ENCODE data around the gene PRSS33.

PRSS33 gene

GRCh38 chr16:2820836-2821486, 33.6 kb upstream of the PRSS33 start:
- H3K4me1 ChIP-seq (ENCODE audit: control insufficient read depth in 2 of 2, insufficient read depth in 2 of 2, low read length in 2 of 2) = peaks cover 0 to 2% of the 10 kb centered on the region in 2 donors
- no peaks in the 10 kb centered on the region for H3K27me3 ChIP-seq (ENCODE audit: control insufficient read depth in 2 of 2, insufficient read depth in 2 of 2, low read length in 2 of 2)
- no peak overlapping the region for H3K9ac ChIP-seq (ENCODE audit: low read depth in 1 of 2, low read length in 2 of 2)
- no peak overlapping the region for H3K27ac ChIP-seq (ENCODE audit: low read depth in 2 of 2, low read length in 2 of 2)
- no peak overlapping the region for H3K4me3 ChIP-seq (ENCODE audit: low read length in 2 of 2)
- H3K36me3 ChIP-seq (ENCODE audit: control insufficient read depth in 2 of 2, insufficient read depth in 2 of 2, low read length in 2 of 2) = no peaks in the 10 kb centered on the region
- no peaks in the 10 kb centered on the region for H3K9me3 ChIP-seq (ENCODE audit: control insufficient read depth in 2 of 2, low read length in 2 of 2)

GRCh38 chr16:2819939-2820835, 32.8 kb upstream of the PRSS33 start:
- Histone ChIP-seq H3K36me3 (ENCODE audit: control insufficient read depth in 2 of 2, insufficient read depth in 2 of 2, low read length in 2 of 2) (no peaks in the 10 kb centered on the region), H3K4me1 (ENCODE audit: control insufficient read depth in 2 of 2, insufficient read depth in 2 of 2, low read length in 2 of 2) (peaks cover 0 to 2% of the 10 kb centered on the region in 2 donors), H3K9ac (ENCODE audit: low read depth in 1 of 2, low read length in 2 of 2) (no peak overlapping the region), H3K4me3 (ENCODE audit: low read length in 2 of 2) (no peak overlapping the region), H3K27me3 (ENCODE audit: control insufficient read depth in 2 of 2, insufficient read depth in 2 of 2, low read length in 2 of 2) (no peaks in the 10 kb centered on the region), H3K9me3 (ENCODE audit: control insufficient read depth in 2 of 2, low read length in 2 of 2) (no peaks in the 10 kb centered on the region), H3K27ac (ENCODE audit: low read depth in 2 of 2, low read length in 2 of 2) (no peak overlapping the region)

GRCh38 chr16:2819179-2819938, 32.0 kb upstream of the PRSS33 start:
- Histone ChIP-seq H3K27me3 (ENCODE audit: control insufficient read depth in 2 of 2, insufficient read depth in 2 of 2, low read length in 2 of 2) (no peaks in the 10 kb centered on the region), H3K36me3 (ENCODE audit: control insufficient read depth in 2 of 2, insufficient read depth in 2 of 2, low read length in 2 of 2) (no peaks in the 10 kb centered on the region), H3K27ac (ENCODE audit: low read depth in 2 of 2, low read length in 2 of 2) (no peak overlapping the region), H3K4me1 (ENCODE audit: control insufficient read depth in 2 of 2, insufficient read depth in 2 of 2, low read length in 2 of 2) (peaks cover 0 to 2% of the 10 kb centered on the region in 2 donors), H3K4me3 (ENCODE audit: low read length in 2 of 2) (no peak overlapping the region), H3K9ac (ENCODE audit: low read depth in 1 of 2, low read length in 2 of 2) (no peak overlapping the region), H3K9me3 (ENCODE audit: control insufficient read depth in 2 of 2, low read length in 2 of 2) (no peaks in the 10 kb centered on the region)

- Histone ChIP-seq H3K4me3 (ENCODE audit: low read length in 2 of 2) (no peak overlapping the region), H3K36me3 (ENCODE audit: control insufficient read depth in 2 of 2, insufficient read depth in 2 of 2, low read length in 2 of 2) (no peaks in the 10 kb centered on the region), H3K9me3 (ENCODE audit: control insufficient read depth in 2 of 2, low read length in 2 of 2) (no peaks in the 10 kb centered on the region), H3K27ac (ENCODE audit: low read depth in 2 of 2, low read length in 2 of 2) (no peak overlapping the region), H3K4me1 (ENCODE audit: control insufficient read depth in 2 of 2, insufficient read depth in 2 of 2, low read length in 2 of 2) (peaks cover 0 to 2% of the 10 kb centered on the region in 2 donors), H3K27me3 (ENCODE audit: control insufficient read depth in 2 of 2, insufficient read depth in 2 of 2, low read length in 2 of 2) (no peaks in the 10 kb centered on the region), H3K9ac (ENCODE audit: low read depth in 1 of 2, low read length in 2 of 2) (no peak overlapping the region)
Measured at GRCh38 chr16:2818272-2818876, 31.0 kb upstream of the PRSS33 start.

- Histone ChIP-seq H3K9ac (ENCODE audit: low read depth in 1 of 2, low read length in 2 of 2) (no peak overlapping the region), H3K36me3 (ENCODE audit: control insufficient read depth in 2 of 2, insufficient read depth in 2 of 2, low read length in 2 of 2) (no peaks in the 10 kb centered on the region), H3K4me3 (ENCODE audit: low read length in 2 of 2) (no peak overlapping the region), H3K4me1 (ENCODE audit: control insufficient read depth in 2 of 2, insufficient read depth in 2 of 2, low read length in 2 of 2) (no peaks in the 10 kb centered on the region), H3K27me3 (ENCODE audit: control insufficient read depth in 2 of 2, insufficient read depth in 2 of 2, low read length in 2 of 2) (no peaks in the 10 kb centered on the region), H3K27ac (ENCODE audit: low read depth in 2 of 2, low read length in 2 of 2) (no peak overlapping the region), H3K9me3 (ENCODE audit: control insufficient read depth in 2 of 2, low read length in 2 of 2) (no peaks in the 10 kb centered on the region)
Measured at GRCh38 chr16:2817340-2818271, 30.2 kb upstream of the PRSS33 start.

GRCh38 chr16:2816751-2817339, 29.5 kb upstream of the PRSS33 start, which contains the start of gene PRSS21:
Gene PRSS21, plus strand, starts transcription at chr16:2817237. Its CDS starts 32 bp downstream, at chr16:2817269.
- H3K36me3 ChIP-seq (ENCODE audit: control insufficient read depth in 2 of 2, insufficient read depth in 2 of 2, low read length in 2 of 2) = no peaks in the 10 kb centered on the region
- no peak within 1 kb of the TSS for H3K27ac ChIP-seq (ENCODE audit: low read depth in 2 of 2, low read length in 2 of 2)
- H3K4me3 ChIP-seq (ENCODE audit: low read length in 2 of 2) = no peak within 1 kb of the TSS
- no peak within 1 kb of the TSS for H3K9ac ChIP-seq (ENCODE audit: low read depth in 1 of 2, low read length in 2 of 2)
- H3K9me3 ChIP-seq (ENCODE audit: control insufficient read depth in 2 of 2, low read length in 2 of 2) = no peaks in the 10 kb centered on the region
- no peaks in the 10 kb centered on the region for H3K4me1 ChIP-seq (ENCODE audit: control insufficient read depth in 2 of 2, insufficient read depth in 2 of 2, low read length in 2 of 2)
- peaks cover 0 to 3% of the 10 kb centered on the region in 2 donors for H3K27me3 ChIP-seq (ENCODE audit: control insufficient read depth in 2 of 2, insufficient read depth in 2 of 2, low read length in 2 of 2)

- no peaks in the 10 kb centered on the region for H3K9me3 ChIP-seq (ENCODE audit: control insufficient read depth in 2 of 2, low read length in 2 of 2)
- H3K4me1 ChIP-seq (ENCODE audit: control insufficient read depth in 2 of 2, insufficient read depth in 2 of 2, low read length in 2 of 2) = no peaks in the 10 kb centered on the region
- no peak overlapping the region for H3K9ac ChIP-seq (ENCODE audit: low read depth in 1 of 2, low read length in 2 of 2)
- peaks cover 0 to 6% of the 10 kb centered on the region in 2 donors for H3K27me3 ChIP-seq (ENCODE audit: control insufficient read depth in 2 of 2, insufficient read depth in 2 of 2, low read length in 2 of 2)
- H3K27ac ChIP-seq (ENCODE audit: low read depth in 2 of 2, low read length in 2 of 2) = no peak overlapping the region
- no peaks in the 10 kb centered on the region for H3K36me3 ChIP-seq (ENCODE audit: control insufficient read depth in 2 of 2, insufficient read depth in 2 of 2, low read length in 2 of 2)
- no peak overlapping the region for H3K4me3 ChIP-seq (ENCODE audit: low read length in 2 of 2)
Measured at GRCh38 chr16:2815299-2815771, 28.0 kb upstream of the PRSS33 start.

- H3K36me3 ChIP-seq (ENCODE audit: control insufficient read depth in 2 of 2, insufficient read depth in 2 of 2, low read length in 2 of 2) = no peaks in the 10 kb centered on the region
- H3K27me3 ChIP-seq (ENCODE audit: control insufficient read depth in 2 of 2, insufficient read depth in 2 of 2, low read length in 2 of 2) = peaks cover 0 to 6% of the 10 kb centered on the region in 2 donors
- H3K27ac ChIP-seq (ENCODE audit: low read depth in 2 of 2, low read length in 2 of 2) = no peak overlapping the region
- H3K4me3 ChIP-seq (ENCODE audit: low read length in 2 of 2) = no peak overlapping the region
- H3K9me3 ChIP-seq (ENCODE audit: control insufficient read depth in 2 of 2, low read length in 2 of 2) = no peaks in the 10 kb centered on the region
- no peak overlapping the region for H3K9ac ChIP-seq (ENCODE audit: low read depth in 1 of 2, low read length in 2 of 2)
- no peaks in the 10 kb centered on the region for H3K4me1 ChIP-seq (ENCODE audit: control insufficient read depth in 2 of 2, insufficient read depth in 2 of 2, low read length in 2 of 2)
Measured at GRCh38 chr16:2814551-2815298, 27.4 kb upstream of the PRSS33 start.

Data from mucosa of rectum (tissue), 2 donors.